RPMI7951 (cell line): ENCODE data around the gene KCNK15. TPM values are rescaled to one million over a fixed set of nuclear protein-coding genes. Genes with fewer than 3 reads are reported as not detected.

Source experiments
- DNase-seq: peaks from one replicate; pipeline ENCODE4 v3.0.0-alpha.2; 2012; ENCODE audit warnings: low read depth
- total RNA-seq: library from RNA; depleted of rRNA; stranded (reverse); fragments of >200 nt; shearing (Covaris generic); gene quantifications from 2 replicates; pipeline ENCODE4 v1.2.3, GENCODE V29; 2014; rRNA removed

Gene KCNK15
- total RNA-seq, 1 experiment from 2014 or later, result not detected

GRCh38 chr20:44788706-44789456 is 43.2 kb downstream of the KCNK15 start:
- no peak for DNase-seq

- no peak for DNase-seq
Observed at GRCh38 chr20:44790638-44791393, 45.2 kb downstream of the KCNK15 start.

GRCh38 chr20:44792796-44793195 is 47.1 kb downstream of the KCNK15 start:
- no peak for DNase-seq

- no peak for DNase-seq
Observed at GRCh38 chr20:44795836-44796235, 50.2 kb downstream of the KCNK15 start.

- DNase-seq, result no peak
Observed at GRCh38 chr20:44796311-44796710, 50.6 kb downstream of the KCNK15 start.

GRCh38 chr20:44796758-44797457 is 51.2 kb downstream of the KCNK15 start:
- no peak for DNase-seq

GRCh38 chr20:44799691-44800090 is 54.0 kb downstream of the KCNK15 start:
- DNase-seq, result no peak

- DNase-seq, result no peak
Observed at GRCh38 chr20:44800391-44801046, 54.9 kb downstream of the KCNK15 start.

Other genes with a start within 250 kb of the KCNK15 start
- 84.7 and 123 TPM in 2 replicates for gene SERINC3, start 223.8 kb upstream of the KCNK15 start, total RNA-seq
- gene PKIG, start 163.3 kb upstream of the KCNK15 start, total RNA-seq, result 90.2 and 97.5 TPM in 2 replicates
- gene ADA, start 94.2 kb upstream of the KCNK15 start, total RNA-seq, result 4.4 and 7.2 TPM in 2 replicates
- gene CCN5, start 30.5 kb upstream of the KCNK15 start, total RNA-seq, result not detected in 2 replicates
- not detected in 2 replicates for gene RIMS4, start 64.7 kb downstream of the KCNK15 start, total RNA-seq
- 109 and 135 TPM in 2 replicates for gene YWHAB, start 139.8 kb downstream of the KCNK15 start, total RNA-seq
- gene PABPC1L, start 164.2 kb downstream of the KCNK15 start, total RNA-seq, result 4.9 and 6.2 TPM in 2 replicates
- 68.0 and 90.6 TPM in 2 replicates for gene TOMM34, start 214.5 kb downstream of the KCNK15 start, total RNA-seq
- 26.2 and 26.7 TPM in 2 replicates for gene STK4, start 220.6 kb downstream of the KCNK15 start, total RNA-seq